Gastrocnemius medialis (tissue), 4 donors: ENCODE data around the gene TMEM123.

ENCODE experiments used
- POLR2A ChIP-seq, 2 donors: fragments of 450-650 bp; IDR thresholded peaks; one replicate each; pipeline ENCODE4 v1.6.1; 2017; ENCODE audit warnings: antibody characterized with exemption in 2 of 2, mild to moderate bottlenecking in 2 of 2, moderate library complexity in 2 of 2
- TF ChIP-seq, protein P1 (sequence below), 5 experiments: fragments of 450-650 bp in 3 of 5; fragments of 200-600 bp in 2 of 5; sonication (generic) in 2 of 5; IDR thresholded peaks in 4 of 5; conservative IDR thresholded peaks in 1 of 5; 1 replicate in 4 of 5; 2 replicates in 1 of 5; pipeline ENCODE4 v1.5.1; 2016 to 2019; ENCODE audit warnings: antibody characterized with exemption in 5 of 5, mild to moderate bottlenecking in 3 of 5, moderate library complexity in 3 of 5

- TF ChIP-seq POLR2A (IDR thresholded peaks at IDR 0.05): no peak
- TF ChIP-seq, protein P1, sequence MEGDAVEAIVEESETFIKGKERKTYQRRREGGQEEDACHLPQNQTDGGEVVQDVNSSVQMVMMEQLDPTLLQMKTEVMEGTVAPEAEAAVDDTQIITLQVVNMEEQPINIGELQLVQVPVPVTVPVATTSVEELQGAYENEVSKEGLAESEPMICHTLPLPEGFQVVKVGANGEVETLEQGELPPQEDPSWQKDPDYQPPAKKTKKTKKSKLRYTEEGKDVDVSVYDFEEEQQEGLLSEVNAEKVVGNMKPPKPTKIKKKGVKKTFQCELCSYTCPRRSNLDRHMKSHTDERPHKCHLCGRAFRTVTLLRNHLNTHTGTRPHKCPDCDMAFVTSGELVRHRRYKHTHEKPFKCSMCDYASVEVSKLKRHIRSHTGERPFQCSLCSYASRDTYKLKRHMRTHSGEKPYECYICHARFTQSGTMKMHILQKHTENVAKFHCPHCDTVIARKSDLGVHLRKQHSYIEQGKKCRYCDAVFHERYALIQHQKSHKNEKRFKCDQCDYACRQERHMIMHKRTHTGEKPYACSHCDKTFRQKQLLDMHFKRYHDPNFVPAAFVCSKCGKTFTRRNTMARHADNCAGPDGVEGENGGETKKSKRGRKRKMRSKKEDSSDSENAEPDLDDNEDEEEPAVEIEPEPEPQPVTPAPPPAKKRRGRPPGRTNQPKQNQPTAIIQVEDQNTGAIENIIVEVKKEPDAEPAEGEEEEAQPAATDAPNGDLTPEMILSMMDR (IDR thresholded peaks at IDR 0.05 in 4 of 5, conservative IDR thresholded peaks at IDR 0.05 in 1 of 5): no peak
Observed at GRCh38 chr11:102465696-102466095, 13.1 kb upstream of the TMEM123 start.
